Smooth muscle cell (in vitro differentiated cells): ENCODE data around the gene PSMA5. TPM values are rescaled to one million over a fixed set of nuclear protein-coding genes. Genes with fewer than 3 reads are reported as not detected.

Experiments used
- DNase-seq: peaks from one replicate; lab custom pipeline; 2025; ENCODE audit not compliant: unreplicated experiment; lab: John Stamatoyannopoulos, UW
- H2AFZ ChIP-seq: fragments of 200-600 bp; sonication (generic); 2 replicates; pipeline ENCODE4 v1.6.0; 2016; ENCODE audit warnings: antibody characterized with exemption, low read depth, mild to moderate bottlenecking
- H3F3A ChIP-seq: fragments of 200-600 bp; sonication (generic); 2 replicates; pipeline ENCODE4 v1.6.0; 2017; ENCODE audit warnings: antibody characterized with exemption, low read depth
- H3K27ac ChIP-seq: fragments of 200-600 bp; sonication (generic); 2 replicates; pipeline ENCODE4 v1.5.1; 2016; ENCODE audit warnings: low read depth, mild to moderate bottlenecking
- H3K27me3 ChIP-seq: fragments of 200-600 bp; sonication (generic); 2 replicates; pipeline ENCODE4 v1.6.1; 2016; ENCODE audit warnings: low read depth, mild to moderate bottlenecking
- H3K36me3 ChIP-seq: fragments of 200-600 bp; sonication (generic); 2 replicates; pipeline ENCODE4 v1.5.1; 2016; ENCODE audit warnings: low read depth
- H3K4me1 ChIP-seq: fragments of 200-600 bp; sonication (generic); 2 replicates; pipeline ENCODE4 v1.5.1; 2016; ENCODE audit warnings: low read depth
- H3K4me2 ChIP-seq: fragments of 200-600 bp; sonication (generic); 2 replicates; pipeline ENCODE4 v1.6.0; 2016; ENCODE audit warnings: mild to moderate bottlenecking
- H3K4me3 ChIP-seq: fragments of 200-600 bp; sonication (generic); 2 replicates; pipeline ENCODE4 v1.5.1; 2016; ENCODE audit warnings: mild to moderate bottlenecking
- H3K79me2 ChIP-seq: fragments of 200-600 bp; sonication (generic); 2 replicates; pipeline ENCODE4 v1.6.0; 2016; ENCODE audit warnings: low read depth, mild to moderate bottlenecking
- H3K9ac ChIP-seq: fragments of 200-600 bp; sonication (generic); 2 replicates; pipeline ENCODE4 v1.6.0; 2016; ENCODE audit warnings: low read depth
- H3K9me3 ChIP-seq: fragments of 200-600 bp; sonication (generic); replicated peaks from 2 replicates; pipeline ENCODE4 v1.5.1; 2016; ENCODE audit warnings: low read depth
- H4K20me1 ChIP-seq: fragments of 200-600 bp; sonication (generic); 2 replicates; pipeline ENCODE4 v1.6.0; 2016; ENCODE audit warnings: low read depth
- WGBS: methylation state at CpG from one replicate; pipeline ENCODE4 v1.1.7; 2016; ENCODE audit warnings: low lambda C conversion rate; 5-methylcytosine and 5-hydroxymethylcytosine counted together
- polyA plus RNA-seq: library from polyadenylated mRNA; unstranded; fragments of >200 nt; fragmentation: Nextera tagmentation; extraction: Ambion mirVana; gene quantifications from 2 replicates; pipeline ENCODE4 v1.2.1, GENCODE V29; 2016
- total RNA-seq: library from RNA; depleted of rRNA; stranded (reverse); fragments of >200 nt; gene quantifications from 2 replicates; pipeline ENCODE4 v1.2.3, GENCODE V29; 2014
- TF ChIP-seq, protein P1 (sequence below): fragments of 200-600 bp; sonication (generic); IDR thresholded peaks from 2 replicates; pipeline ENCODE4 v1.5.1; 2017; ENCODE audit warnings: borderline replicate concordance, mild to moderate bottlenecking, antibody characterized with exemption; ENCODE audit not compliant: insufficient read depth, poor library complexity, severe bottlenecking

PSMA5 gene
- total and polyA plus RNA-seq, 2 experiments from 2014 or later, result 57.2 to 93.9 TPM

DNA sequence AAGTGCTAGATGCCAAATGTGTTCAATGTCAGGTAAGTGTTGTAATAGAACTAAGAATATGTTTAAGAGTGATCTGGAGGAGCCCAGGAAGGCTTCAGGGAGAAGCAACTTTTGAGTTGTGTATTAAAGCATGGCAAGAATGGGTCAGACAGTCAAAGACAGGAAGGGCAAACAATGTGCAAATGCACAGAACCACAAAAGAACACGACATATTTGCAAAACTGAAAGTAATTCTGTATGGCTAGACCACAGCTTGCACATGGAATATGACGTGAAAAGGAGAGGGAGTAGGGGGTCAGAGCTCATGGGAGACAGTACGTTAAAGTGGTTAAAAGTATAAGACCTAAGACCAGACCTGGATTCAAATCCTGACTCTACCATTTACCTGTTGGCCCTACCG, 21.4 kb downstream of the PSMA5 start:
- no peaks in the 10 kb centered on the region for H3K27me3 ChIP-seq
- no peak overlapping the region for H2AFZ ChIP-seq
- TF ChIP-seq, protein P1, sequence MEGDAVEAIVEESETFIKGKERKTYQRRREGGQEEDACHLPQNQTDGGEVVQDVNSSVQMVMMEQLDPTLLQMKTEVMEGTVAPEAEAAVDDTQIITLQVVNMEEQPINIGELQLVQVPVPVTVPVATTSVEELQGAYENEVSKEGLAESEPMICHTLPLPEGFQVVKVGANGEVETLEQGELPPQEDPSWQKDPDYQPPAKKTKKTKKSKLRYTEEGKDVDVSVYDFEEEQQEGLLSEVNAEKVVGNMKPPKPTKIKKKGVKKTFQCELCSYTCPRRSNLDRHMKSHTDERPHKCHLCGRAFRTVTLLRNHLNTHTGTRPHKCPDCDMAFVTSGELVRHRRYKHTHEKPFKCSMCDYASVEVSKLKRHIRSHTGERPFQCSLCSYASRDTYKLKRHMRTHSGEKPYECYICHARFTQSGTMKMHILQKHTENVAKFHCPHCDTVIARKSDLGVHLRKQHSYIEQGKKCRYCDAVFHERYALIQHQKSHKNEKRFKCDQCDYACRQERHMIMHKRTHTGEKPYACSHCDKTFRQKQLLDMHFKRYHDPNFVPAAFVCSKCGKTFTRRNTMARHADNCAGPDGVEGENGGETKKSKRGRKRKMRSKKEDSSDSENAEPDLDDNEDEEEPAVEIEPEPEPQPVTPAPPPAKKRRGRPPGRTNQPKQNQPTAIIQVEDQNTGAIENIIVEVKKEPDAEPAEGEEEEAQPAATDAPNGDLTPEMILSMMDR, result no peak
- H3F3A ChIP-seq, result peaks cover 19% of the 10 kb centered on the region
- H3K4me3 ChIP-seq, result no peak overlapping the region
- no peaks in the 10 kb centered on the region for H3K79me2 ChIP-seq
- peaks cover 23% of the 10 kb centered on the region for H3K36me3 ChIP-seq
- H4K20me1 ChIP-seq, result peaks cover 13% of the 10 kb centered on the region
- no peaks in the 10 kb centered on the region for H3K9me3 ChIP-seq
- no peak overlapping the region for H3K27ac ChIP-seq
- no peak for DNase-seq
- H3K9ac ChIP-seq, result no peak overlapping the region
- no peaks in the 10 kb centered on the region for H3K4me1 ChIP-seq
- 95% methylated on average over 4 of the region's 4 CpGs for WGBS
- no peak overlapping the region for H3K4me2 ChIP-seq

DNA sequence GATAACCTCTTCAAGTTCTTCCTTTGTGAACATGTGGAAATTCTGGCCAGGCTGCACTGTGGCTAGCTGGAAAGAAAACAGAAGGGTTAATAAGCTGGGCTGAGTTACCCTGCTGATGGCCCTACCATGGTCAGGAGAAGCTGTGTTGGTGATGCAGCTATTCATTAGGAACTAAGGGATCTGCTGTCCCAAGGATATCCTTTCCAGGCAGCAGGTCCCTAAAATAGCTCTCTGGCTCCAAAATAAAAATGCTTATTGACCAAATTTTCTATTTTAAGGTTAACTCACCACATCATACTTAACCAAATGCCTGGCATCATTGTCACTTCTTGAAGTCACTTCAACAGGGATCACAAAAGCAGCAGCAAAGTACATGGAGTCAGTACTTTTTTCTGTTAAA, 24.2 kb downstream of the PSMA5 start:
- peaks cover 15% of the 10 kb centered on the region for H3K36me3 ChIP-seq
- TF ChIP-seq, protein P1, result no peak
- peaks cover 19% of the 10 kb centered on the region for H3F3A ChIP-seq

DNA sequence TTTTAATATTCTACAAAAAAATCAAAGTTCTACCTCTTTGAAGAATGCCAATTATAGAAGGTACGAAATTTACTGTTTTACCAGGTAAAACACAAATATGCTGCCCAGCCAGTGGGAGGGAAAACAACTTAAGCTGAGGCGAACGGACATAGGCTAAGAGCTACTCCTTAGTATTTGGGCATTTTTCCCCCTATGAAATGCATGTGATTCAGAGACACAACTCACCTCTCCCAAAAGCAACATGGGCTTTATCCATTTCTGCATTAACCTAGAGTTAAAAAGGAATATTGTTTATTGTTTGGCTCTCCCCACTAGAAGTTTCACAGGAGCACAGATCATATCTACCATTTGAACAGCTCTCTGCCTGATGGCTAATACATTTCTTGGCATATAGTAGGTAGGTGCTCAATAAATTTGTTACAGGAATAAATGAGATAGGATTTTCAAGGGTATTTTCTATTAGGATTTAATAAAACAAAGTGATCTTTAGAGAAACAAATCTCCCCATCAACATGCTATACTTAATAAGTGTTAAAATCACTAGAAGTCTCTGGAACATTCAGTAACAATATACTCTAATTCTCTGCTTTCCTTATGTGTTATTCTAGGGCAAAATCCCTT, 26.1 kb downstream of the PSMA5 start:
- Histone ChIP-seq H3K27me3 (peaks cover 8% of the 10 kb centered on the region), H3K36me3 (peaks cover 9% of the 10 kb centered on the region), H2AFZ (no peak overlapping the region), H3K79me2 (peaks cover 10% of the 10 kb centered on the region), H3K4me1 (peaks cover 20% of the 10 kb centered on the region), H3K4me2 (no peak overlapping the region), H3K9ac (no peak overlapping the region), H4K20me1 (peaks cover 6% of the 10 kb centered on the region), H3K27ac (no peak overlapping the region), H3K4me3 (no peak overlapping the region), H3F3A (peaks cover 19% of the 10 kb centered on the region), H3K9me3 (no peaks in the 10 kb centered on the region)
- 89% methylated on average over 3 of the region's 3 CpGs for WGBS
- DNase-seq, result no peak
- TF ChIP-seq, protein P1, result no peak

More for the DNA sequence above, 24.2 kb downstream of the PSMA5 start:
- Histone ChIP-seq H3K79me2 (peaks cover 1% of the 10 kb centered on the region), H3K4me1 (peaks cover 12% of the 10 kb centered on the region), H3K9ac (no peak overlapping the region), H3K4me3 (no peak overlapping the region), H3K9me3 (no peaks in the 10 kb centered on the region), H3K27me3 (peaks cover under 1% of the 10 kb centered on the region), H3K27ac (no peak overlapping the region), H3K4me2 (no peak overlapping the region), H4K20me1 (peaks cover 13% of the 10 kb centered on the region), H2AFZ (no peak overlapping the region)
- DNase-seq, result no peak

GRCh38 chr1:109399326-109399957, 26.8 kb downstream of the PSMA5 start:
- H3K9me3 ChIP-seq, result no peaks in the 10 kb centered on the region
- peaks cover 8% of the 10 kb centered on the region for H3K27me3 ChIP-seq
- TF ChIP-seq, protein P1, result peak; percentile 68
- H3K27ac ChIP-seq, result peak overlapping the region; percentile 41
- peaks cover 10% of the 10 kb centered on the region for H3K79me2 ChIP-seq
- H3K36me3 ChIP-seq, result peaks cover 2% of the 10 kb centered on the region
- H3F3A ChIP-seq, result peaks cover 19% of the 10 kb centered on the region
- 48% methylated on average over 2 of the region's 2 CpGs for WGBS
- peak overlapping the region; percentile 7 for H3K4me3 ChIP-seq
- DNase-seq, result no peak
- H3K4me2 ChIP-seq, result peak overlapping the region; percentile 92
- no peaks in the 10 kb centered on the region for H4K20me1 ChIP-seq
- H2AFZ ChIP-seq, result no peak overlapping the region
- H3K9ac ChIP-seq, result no peak overlapping the region
- H3K4me1 ChIP-seq, result peaks cover 20% of the 10 kb centered on the region
